SK-N-SH treated with all-trans-retinoic acid at 6 μM for 48 hours (cell line): ENCODE results near the gene SLITRK3.
A peak's percentile ranks its signal among the peaks of the same experiment; 100 is the strongest.

Experiments used
- ATAC-seq: fragments of 200-7000 bp; cut with Tn5 transposase; 3 replicates; pipeline ENCODE4 v1.9.1; 2020; ENCODE audit warnings: mild to moderate bottlenecking, moderate library complexity
- ARNTL ChIP-seq: fragments of 450-650 bp; formaldehyde crosslinking; IDR thresholded peaks from 2 replicates; pipeline ENCODE4 v1.5.0; 2020; ENCODE audit warnings: low read depth, mild to moderate bottlenecking, moderate library complexity, borderline replicate concordance
- ESRRG ChIP-seq: fragments of 250-450 bp; sonication (Bioruptor Pico); IDR thresholded peaks from 2 replicates; pipeline ENCODE4 v1.6.1; 2021; ENCODE audit warnings: mild to moderate bottlenecking
- PPARA ChIP-seq: fragments of 250-450 bp; sonication (Bioruptor Pico); IDR thresholded peaks from 2 replicates; pipeline ENCODE4 v1.5.0; 2020; ENCODE audit warnings: mild to moderate bottlenecking, borderline replicate concordance
- RARB ChIP-seq: fragments of 250-450 bp; sonication (Bioruptor Pico); IDR thresholded peaks from 2 replicates; pipeline ENCODE4 v1.8.0; 2021; ENCODE audit warnings: mild to moderate bottlenecking, moderate library complexity
- TCF4 ChIP-seq: fragments of 250-450 bp; sonication (Bioruptor Pico); IDR thresholded peaks from 2 replicates; pipeline ENCODE4 v1.8.0; 2021; ENCODE audit warnings: mild to moderate bottlenecking, moderate library complexity, borderline replicate concordance
- TOX ChIP-seq: fragments of 250-450 bp; sonication (Bioruptor Pico); IDR thresholded peaks from 2 replicates; pipeline ENCODE4 v1.8.0; 2021; ENCODE audit warnings: mild to moderate bottlenecking, moderate library complexity, borderline replicate concordance
- ZC3H10 ChIP-seq: fragments of 250-450 bp; sonication (Bioruptor Pico); IDR thresholded peaks from 2 replicates; pipeline ENCODE4 v1.5.1; 2021; ENCODE audit warnings: mild to moderate bottlenecking, moderate library complexity
- ZFP3 ChIP-seq: fragments of 250-450 bp; sonication (Bioruptor Pico); IDR thresholded peaks from 2 replicates; pipeline ENCODE4 v1.5.0; 2020; ENCODE audit warnings: mild to moderate bottlenecking, moderate library complexity
- ZFP30 ChIP-seq: fragments of 450-650 bp; formaldehyde crosslinking; IDR thresholded peaks from 2 replicates; pipeline ENCODE4 v1.5.0; 2022; ENCODE audit warnings: mild to moderate bottlenecking, moderate library complexity
- ZNF565 ChIP-seq: fragments of 450-650 bp; formaldehyde crosslinking; conservative IDR thresholded peaks from 2 replicates; pipeline ENCODE4 v1.5.0; 2020; ENCODE audit warnings: low read depth, mild to moderate bottlenecking, moderate library complexity
- ZNF70 ChIP-seq: fragments of 450-650 bp; formaldehyde crosslinking; IDR thresholded peaks from 2 replicates; pipeline ENCODE4 v1.5.0; 2020; ENCODE audit warnings: mild to moderate bottlenecking, moderate library complexity
- ZNF8 ChIP-seq: fragments of 450-650 bp; formaldehyde crosslinking; IDR thresholded peaks from 2 replicates; pipeline ENCODE4 v1.5.0; 2020; ENCODE audit warnings: mild to moderate bottlenecking, moderate library complexity
- TF ChIP-seq, protein P1 (sequence below): fragments of 250-450 bp; sonication (Bioruptor Pico); IDR thresholded peaks from 2 replicates; pipeline ENCODE4 v1.5.0; 2020; ENCODE audit warnings: mild to moderate bottlenecking, moderate library complexity
- TF ChIP-seq, protein P2 (sequence below): fragments of 250-450 bp; sonication (Bioruptor Pico); IDR thresholded peaks from 2 replicates; pipeline ENCODE4 v1.8.0; 2021; ENCODE audit warnings: low read depth, mild to moderate bottlenecking, moderate library complexity, borderline replicate concordance
- TF ChIP-seq, protein P3 (sequence below): fragments of 250-450 bp; sonication (Bioruptor Pico); IDR thresholded peaks from 2 replicates; pipeline ENCODE4 v1.5.1; 2020; ENCODE audit warnings: low read depth, mild to moderate bottlenecking, moderate library complexity
- TF ChIP-seq, protein P4 (sequence below): fragments of 250-450 bp; sonication (Bioruptor Pico); IDR thresholded peaks from 2 replicates; pipeline ENCODE4 v1.8.0; 2020; ENCODE audit warnings: mild to moderate bottlenecking, moderate library complexity, borderline replicate concordance

Gene SLITRK3

DNA sequence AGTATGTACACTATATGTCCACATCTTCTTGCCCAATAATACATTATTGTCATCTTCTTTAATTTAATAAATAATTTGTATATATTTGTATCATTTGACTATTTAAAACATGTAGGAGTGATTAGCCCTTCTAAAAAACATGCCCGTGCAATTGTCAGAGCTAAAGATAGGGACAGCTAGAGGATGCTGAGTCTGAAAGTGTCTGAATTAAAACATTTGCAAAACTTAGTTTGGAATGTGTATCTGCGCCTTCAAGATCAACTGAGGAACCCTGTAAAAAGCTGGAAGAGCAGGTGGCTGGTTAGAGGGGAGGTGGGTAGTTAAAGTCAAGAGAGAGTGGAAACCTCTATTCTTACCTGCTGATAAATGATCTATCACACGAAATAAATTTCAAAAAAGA is 4.7 kb downstream of the SLITRK3 start:
- TF ChIP-seq ESRRG (CRISPR knock-in tag): no peak
- TF ChIP-seq PPARA (CRISPR knock-in tag): no peak
- TF ChIP-seq, protein P1, sequence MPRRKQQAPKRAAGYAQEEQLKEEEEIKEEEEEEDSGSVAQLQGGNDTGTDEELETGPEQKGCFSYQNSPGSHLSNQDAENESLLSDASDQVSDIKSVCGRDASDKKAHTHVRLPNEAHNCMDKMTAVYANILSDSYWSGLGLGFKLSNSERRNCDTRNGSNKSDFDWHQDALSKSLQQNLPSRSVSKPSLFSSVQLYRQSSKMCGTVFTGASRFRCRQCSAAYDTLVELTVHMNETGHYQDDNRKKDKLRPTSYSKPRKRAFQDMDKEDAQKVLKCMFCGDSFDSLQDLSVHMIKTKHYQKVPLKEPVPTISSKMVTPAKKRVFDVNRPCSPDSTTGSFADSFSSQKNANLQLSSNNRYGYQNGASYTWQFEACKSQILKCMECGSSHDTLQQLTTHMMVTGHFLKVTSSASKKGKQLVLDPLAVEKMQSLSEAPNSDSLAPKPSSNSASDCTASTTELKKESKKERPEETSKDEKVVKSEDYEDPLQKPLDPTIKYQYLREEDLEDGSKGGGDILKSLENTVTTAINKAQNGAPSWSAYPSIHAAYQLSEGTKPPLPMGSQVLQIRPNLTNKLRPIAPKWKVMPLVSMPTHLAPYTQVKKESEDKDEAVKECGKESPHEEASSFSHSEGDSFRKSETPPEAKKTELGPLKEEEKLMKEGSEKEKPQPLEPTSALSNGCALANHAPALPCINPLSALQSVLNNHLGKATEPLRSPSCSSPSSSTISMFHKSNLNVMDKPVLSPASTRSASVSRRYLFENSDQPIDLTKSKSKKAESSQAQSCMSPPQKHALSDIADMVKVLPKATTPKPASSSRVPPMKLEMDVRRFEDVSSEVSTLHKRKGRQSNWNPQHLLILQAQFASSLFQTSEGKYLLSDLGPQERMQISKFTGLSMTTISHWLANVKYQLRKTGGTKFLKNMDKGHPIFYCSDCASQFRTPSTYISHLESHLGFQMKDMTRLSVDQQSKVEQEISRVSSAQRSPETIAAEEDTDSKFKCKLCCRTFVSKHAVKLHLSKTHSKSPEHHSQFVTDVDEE (CRISPR knock-in tag): no peak
- TF ChIP-seq, protein P2, sequence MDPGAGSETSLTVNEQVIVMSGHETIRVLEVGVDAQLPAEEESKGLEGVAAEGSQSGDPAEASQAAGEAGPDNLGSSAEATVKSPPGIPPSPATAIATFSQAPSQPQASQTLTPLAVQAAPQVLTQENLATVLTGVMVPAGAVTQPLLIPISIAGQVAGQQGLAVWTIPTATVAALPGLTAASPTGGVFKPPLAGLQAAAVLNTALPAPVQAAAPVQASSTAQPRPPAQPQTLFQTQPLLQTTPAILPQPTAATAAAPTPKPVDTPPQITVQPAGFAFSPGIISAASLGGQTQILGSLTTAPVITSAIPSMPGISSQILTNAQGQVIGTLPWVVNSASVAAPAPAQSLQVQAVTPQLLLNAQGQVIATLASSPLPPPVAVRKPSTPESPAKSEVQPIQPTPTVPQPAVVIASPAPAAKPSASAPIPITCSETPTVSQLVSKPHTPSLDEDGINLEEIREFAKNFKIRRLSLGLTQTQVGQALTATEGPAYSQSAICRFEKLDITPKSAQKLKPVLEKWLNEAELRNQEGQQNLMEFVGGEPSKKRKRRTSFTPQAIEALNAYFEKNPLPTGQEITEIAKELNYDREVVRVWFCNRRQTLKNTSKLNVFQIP (CRISPR knock-in tag): no peak
- TF ChIP-seq RARB (CRISPR knock-in tag): no peak
- no peak for ATAC-seq

DNA sequence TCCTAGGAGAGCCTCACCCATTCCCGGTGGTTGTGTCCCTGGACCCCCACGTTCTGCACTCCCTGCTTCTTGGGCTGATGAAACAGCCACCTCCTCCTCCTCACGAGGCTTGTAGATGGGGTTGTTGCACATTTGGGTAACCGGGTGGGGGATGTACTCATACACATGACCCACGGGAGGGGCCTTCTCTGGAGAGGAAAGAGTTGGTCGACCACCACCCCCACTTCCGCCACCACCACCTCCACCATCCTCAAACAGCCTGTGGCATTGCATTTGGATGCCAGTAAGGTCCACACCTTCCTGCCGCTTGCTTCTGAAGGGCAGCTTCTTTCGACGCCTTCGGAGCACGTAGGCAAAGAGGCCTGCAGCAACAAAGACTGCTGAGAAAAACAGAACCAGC is 7.7 kb downstream of the SLITRK3 start:
- TF ChIP-seq TCF4 (CRISPR knock-in tag): no peak
- no peak for TF ChIP-seq ARNTL (CRISPR knock-in tag)
- no peak for ATAC-seq

DNA sequence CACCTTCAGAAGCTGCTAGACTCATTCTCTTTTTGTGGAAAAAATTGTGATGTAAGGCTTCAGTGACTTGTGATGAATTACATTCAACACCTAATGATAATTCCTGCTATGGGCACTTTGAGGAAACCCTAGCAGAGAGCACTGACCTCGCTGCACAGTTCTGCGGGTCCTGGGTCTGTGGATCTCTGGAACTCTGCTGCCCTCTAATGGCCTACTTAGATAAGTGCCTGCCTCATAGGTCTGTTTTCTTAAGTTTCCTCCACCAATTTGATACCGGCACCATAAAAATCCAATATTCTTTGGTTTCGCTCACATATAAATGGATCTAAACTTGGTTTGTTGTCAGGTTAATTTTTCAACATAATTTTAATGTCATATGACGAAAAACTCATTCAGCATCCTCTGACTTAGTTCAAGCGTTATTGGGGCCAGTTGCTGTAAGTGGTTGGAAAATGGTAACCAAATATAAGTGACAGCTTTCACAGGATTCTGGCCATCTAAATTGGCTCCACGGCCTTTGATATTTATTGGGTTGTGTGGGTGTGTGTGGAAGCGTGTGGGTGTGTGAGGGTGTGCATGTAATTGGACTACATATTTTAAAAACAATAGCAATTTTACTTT is 10.4 kb downstream of the SLITRK3 start:
- ATAC-seq: peak; percentile 98
- TF ChIP-seq TOX (no peak), ZNF565 (no peak), TCF4 (CRISPR knock-in tag) (no peak), ZFP30 (CRISPR knock-in tag) (no peak), ZNF70 (no peak)
- TF ChIP-seq, protein P2 (CRISPR knock-in tag): no peak

DNA sequence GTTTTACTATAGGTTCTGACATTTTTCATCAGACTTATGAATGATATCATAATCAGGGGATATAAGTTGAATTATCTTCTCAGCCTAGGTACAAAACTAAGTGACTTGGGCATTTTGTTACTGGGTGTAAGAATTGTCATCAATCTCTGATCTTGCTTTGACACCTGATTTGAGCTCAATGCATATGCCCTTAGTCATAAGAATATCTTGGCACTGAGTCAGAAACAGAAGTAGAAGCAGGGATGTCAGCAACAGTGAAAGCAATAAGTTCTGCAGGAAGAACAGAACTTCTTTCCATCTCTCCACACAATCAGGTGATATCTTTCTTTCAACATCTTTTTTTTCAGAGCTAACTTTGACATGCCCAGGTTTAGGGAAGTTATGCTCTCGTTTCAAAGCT is 14.6 kb downstream of the SLITRK3 start:
- ATAC-seq: no peak
- no peak for TF ChIP-seq TCF4 (CRISPR knock-in tag)
- TF ChIP-seq, protein P3, sequence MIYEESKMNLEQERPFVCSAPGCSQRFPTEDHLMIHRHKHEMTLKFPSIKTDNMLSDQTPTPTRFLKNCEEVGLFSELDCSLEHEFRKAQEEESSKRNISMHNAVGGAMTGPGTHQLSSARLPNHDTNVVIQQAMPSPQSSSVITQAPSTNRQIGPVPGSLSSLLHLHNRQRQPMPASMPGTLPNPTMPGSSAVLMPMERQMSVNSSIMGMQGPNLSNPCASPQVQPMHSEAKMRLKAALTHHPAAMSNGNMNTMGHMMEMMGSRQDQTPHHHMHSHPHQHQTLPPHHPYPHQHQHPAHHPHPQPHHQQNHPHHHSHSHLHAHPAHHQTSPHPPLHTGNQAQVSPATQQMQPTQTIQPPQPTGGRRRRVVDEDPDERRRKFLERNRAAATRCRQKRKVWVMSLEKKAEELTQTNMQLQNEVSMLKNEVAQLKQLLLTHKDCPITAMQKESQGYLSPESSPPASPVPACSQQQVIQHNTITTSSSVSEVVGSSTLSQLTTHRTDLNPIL (CRISPR knock-in tag): no peak
- no peak for TF ChIP-seq ESRRG (CRISPR knock-in tag)
- no peak for TF ChIP-seq ZFP30 (CRISPR knock-in tag)
- no peak for TF ChIP-seq RARB (CRISPR knock-in tag)
- TF ChIP-seq PPARA (CRISPR knock-in tag): no peak
- TF ChIP-seq ZNF8 (CRISPR knock-in tag): no peak
- no peak for TF ChIP-seq ZFP3 (CRISPR knock-in tag)
- TF ChIP-seq, protein P1 (CRISPR knock-in tag): no peak
- TF ChIP-seq, protein P2 (CRISPR knock-in tag): no peak
- no peak for TF ChIP-seq ZC3H10 (CRISPR knock-in tag)
- TF ChIP-seq, protein P4, sequence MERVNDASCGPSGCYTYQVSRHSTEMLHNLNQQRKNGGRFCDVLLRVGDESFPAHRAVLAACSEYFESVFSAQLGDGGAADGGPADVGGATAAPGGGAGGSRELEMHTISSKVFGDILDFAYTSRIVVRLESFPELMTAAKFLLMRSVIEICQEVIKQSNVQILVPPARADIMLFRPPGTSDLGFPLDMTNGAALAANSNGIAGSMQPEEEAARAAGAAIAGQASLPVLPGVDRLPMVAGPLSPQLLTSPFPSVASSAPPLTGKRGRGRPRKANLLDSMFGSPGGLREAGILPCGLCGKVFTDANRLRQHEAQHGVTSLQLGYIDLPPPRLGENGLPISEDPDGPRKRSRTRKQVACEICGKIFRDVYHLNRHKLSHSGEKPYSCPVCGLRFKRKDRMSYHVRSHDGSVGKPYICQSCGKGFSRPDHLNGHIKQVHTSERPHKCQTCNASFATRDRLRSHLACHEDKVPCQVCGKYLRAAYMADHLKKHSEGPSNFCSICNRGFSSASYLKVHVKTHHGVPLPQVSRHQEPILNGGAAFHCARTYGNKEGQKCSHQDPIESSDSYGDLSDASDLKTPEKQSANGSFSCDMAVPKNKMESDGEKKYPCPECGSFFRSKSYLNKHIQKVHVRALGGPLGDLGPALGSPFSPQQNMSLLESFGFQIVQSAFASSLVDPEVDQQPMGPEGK (CRISPR knock-in tag): no peak
- no peak for TF ChIP-seq ARNTL (CRISPR knock-in tag)
- no peak for TF ChIP-seq ZNF70
